Activated naive CD4-positive, alpha-beta T cell (primary cell): Measurements from ENCODE around the gene FAM78A.

ENCODE experiments used
- DNase-seq, 4 experiments: peaks; one replicate each; lab custom pipeline; 2025; lab: John Stamatoyannopoulos, UW

Gene FAM78A

GRCh38 chr9:131302244-131303075, 26.1 kb upstream of the FAM78A start:
- no peak for DNase-seq

- no peak for DNase-seq
Observed at GRCh38 chr9:131300444-131300843, 24.1 kb upstream of the FAM78A start.

DNA sequence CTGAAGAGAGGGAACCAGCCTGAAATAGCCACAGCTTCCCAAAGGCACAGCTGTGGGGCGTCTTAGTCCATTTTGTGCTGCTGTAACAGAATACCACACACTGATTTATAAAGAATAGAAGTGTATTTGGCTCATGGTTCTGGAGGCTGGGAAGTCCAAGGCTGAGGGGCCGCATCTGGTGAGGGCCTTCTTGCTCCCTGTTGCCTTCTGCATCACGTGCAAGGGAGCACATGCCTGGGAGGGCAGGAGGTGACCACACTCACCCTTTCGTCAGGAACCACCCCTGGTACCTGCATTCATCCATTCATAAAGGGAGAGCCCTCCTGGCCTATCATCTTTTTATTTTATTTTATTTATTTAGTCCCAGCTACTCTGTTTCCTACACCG, 23.6 kb upstream of the FAM78A start:
- DNase-seq, result no peak

GRCh38 chr9:131299346-131299960, 23.1 kb upstream of the FAM78A start:
- no peak for DNase-seq

DNA sequence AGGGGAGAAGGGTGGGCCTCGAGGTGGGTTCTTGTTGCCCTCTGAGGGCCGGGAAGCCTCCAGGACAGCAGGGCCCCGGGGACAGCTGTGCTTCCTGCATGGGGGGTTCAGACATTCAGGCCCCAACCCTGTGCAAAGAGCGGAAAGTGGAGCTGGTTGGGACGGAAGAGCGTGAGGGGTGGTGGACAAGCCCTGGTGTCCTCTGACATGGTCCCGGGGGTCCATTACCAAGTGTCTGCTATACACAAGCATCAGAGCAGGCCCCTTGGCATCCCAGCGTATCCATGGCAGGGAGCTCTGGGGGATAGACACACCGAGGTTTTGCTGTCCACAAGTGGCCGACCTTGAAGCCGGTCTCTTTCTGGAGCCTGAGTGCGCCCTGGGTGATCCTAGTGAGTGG, 22.5 kb upstream of the FAM78A start:
- DNase-seq, result no peak

- no peak for DNase-seq
Observed at GRCh38 chr9:131298341-131298740, 22.0 kb upstream of the FAM78A start.

DNA sequence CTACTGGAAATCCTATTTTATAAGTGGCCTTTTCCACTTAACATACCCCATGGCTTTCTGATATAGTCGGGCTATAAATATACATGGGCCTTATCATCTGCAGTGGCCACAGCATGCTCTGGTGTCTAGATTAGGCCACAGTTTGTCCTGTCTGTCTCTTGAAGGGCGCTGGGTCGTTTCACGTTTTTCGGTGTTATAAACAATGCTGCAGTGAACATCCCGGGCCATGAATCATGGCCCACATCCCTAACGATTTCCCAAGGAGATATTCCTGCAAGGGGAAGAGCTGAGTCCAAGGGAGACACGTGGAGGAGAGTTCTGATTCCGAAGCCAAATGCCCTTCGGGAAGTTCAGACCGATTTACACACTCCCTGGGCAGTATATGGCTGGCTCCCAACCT, 21.6 kb upstream of the FAM78A start:
- DNase-seq, result no peak

GRCh38 chr9:131296906-131297500, 20.7 kb upstream of the FAM78A start:
- no peak for DNase-seq

- no peak for DNase-seq
Observed at GRCh38 chr9:131296460-131296859, 20.1 kb upstream of the FAM78A start.

- DNase-seq, result no peak
Observed at GRCh38 chr9:131292937-131293336, 16.6 kb upstream of the FAM78A start.

DNA sequence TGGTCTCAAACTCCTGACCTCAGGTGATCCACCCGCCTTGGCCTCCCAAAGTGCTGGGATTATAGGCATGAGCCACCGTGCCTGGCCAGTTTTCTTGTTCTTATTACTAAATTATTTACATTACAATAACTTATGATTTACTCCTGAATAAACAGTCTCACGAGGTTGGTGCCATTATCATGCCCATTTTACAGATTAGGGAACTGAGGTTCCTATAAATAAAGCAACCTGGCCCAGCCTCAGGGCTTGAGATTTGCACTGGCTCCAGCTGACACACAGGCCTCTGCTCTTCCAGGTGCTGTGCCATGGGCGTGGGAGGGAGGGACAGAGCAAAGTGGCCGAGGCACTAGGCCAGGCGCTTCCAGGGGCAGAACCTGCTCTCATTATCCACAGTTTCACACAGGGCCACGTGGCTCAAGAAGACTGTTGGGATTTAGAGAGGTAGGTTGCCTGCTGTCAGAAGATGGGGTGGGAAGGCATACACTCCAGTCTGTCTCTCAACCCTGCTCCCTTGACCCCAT, 15.5 kb upstream of the FAM78A start:
- DNase-seq, result no peak

DNA sequence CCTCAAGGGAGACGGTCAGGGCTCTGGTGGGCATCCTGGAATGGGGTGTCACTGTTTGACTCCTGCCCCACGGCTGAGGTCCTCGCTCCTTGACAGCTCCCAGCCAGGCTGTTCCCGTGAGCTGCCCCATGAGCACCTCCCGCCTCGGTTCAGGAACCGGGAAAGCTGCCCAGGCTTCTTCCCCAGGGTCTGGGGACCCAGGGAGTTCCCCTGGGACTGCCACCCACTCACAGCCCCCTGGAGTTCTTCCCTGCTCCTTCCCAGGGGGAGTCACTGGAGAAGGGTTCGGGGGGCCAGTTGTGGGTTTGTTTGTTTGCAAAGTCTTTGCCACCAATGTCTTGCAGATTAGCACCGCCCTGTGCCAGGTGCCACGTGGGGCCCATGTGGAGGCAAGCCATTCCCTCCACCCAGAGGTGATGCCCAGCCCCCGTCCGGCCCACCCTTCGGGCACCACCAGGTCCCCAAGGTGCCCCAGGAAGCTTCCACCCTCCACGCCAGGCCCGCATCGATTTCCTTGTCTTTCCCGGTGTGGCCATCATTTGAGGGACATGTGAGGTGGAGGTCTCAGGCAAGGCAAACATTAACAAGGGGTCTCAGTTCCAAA, 14.6 kb upstream of the FAM78A start:
- no peak for DNase-seq

DNA sequence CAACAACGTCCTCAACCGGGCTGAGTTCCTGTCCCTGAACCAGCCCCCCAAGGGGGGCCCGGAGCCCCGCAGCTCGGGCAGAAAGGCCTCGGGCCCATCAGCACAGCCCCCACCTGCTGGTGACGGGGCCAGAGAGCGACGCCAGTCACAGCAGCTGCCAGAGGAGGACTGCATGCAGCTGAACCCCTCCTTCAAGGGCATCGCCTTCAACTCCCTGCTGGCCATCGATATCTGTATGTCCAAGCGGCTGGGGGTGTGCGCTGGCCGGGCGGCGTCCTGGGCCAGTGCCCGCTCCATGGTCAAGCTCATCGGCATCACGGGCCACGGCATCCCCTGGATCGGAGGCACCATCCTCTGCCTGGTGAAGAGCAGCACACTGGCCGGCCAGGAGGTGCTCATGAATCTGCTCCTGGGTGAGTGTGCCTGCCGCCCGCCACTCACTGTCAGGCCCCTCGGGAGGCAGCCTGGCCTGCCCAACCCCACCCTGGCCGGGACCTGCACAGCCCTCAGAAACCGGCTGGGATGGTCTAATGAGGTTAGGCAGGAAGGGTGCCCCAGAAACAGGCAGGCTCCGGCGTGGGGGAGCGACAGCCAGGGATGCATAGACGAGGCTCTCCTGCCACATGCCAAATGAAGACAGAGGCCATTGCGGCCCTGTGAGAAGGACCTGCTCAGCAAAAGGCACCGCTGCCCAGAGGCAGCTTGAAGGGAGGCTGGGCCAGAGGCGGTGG, 13.9 kb upstream of the FAM78A start:
- no peak for DNase-seq

GRCh38 chr9:131289301-131290035, 13.2 kb upstream of the FAM78A start, which contains the start of gene PLPP7:
TSS of gene PLPP7 (plus strand) at chr9:131289723. CDS start at chr9:131289998, 275 bp downstream.
- no peak for DNase-seq

GRCh38 chr9:131288217-131288616, 11.9 kb upstream of the FAM78A start:
- no peak for DNase-seq

DNA sequence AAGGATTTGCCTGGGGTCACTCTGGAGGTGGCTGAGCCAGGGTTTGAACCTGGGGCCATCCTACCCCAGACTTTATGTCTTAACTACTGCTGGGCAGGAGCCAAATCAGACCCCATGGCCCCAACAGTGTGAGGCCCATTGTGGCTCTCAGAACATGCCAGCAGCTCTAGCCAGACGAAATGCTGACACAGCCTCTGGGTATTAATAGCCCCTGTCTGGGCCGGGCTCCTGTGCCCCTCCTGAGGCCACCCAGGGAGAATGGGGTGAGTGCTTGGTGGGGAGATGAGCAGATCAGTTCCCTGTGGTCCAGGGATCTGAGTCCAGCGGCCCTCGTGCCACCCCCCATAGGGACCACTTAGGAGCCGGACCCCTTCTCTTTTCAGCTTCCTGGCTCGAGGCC, 11.0 kb upstream of the FAM78A start:
- no peak for DNase-seq

DNA sequence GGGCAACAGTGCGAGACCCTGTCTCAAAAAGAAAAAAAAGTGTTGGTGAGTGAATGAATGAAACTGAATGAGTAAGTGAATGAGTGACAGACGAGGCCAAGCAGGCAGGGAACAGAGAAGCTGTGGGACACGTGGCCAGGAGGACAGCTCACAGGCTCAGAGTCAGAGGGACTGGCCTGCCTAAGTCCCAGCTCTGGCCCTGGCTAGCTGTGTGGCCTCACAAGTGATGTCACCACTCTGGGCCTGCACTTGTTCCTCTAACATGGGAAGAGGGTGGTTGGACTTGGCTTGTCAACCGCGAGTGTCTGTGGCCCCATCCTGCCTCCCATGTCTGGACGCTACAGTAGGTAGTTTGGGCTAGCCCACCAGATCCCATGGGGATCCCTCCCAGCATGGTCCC, 8.5 kb upstream of the FAM78A start:
- no peak for DNase-seq

DNA sequence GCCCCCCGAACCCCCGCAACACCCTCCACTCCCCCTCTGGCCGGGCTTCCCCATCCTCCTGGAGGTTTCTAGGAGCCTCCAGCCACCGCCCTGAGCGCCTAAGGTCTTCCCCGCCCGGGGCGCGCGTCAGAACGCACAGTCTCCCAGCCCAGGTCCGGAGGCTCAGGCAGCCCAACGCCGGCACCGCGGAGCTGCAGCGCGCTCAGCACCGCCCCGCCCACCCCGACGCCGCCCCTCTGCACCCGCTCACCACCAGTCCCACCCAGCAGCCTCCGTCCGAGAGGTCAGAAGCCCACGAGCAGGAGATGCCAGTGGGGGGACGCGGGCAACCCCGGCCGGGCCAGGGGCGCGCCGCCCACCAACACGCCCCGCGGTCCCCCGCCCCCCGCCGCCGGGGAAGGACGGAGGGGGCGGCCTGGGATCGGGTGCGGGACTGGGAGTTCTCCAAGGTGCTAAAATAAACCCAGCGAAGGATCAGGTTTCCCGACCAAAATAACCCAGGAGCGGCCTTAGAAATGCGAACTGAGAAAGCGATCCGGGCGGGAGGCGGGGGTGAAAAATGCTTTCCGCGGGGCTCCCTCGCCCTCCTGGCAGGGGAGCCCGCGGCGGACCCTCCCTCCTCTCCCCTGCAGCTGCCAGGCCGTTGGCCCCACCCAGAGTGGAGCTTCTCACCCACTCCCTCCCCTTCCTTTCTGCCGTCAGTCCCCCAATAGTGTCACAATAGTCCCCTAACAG, 6.5 kb upstream of the FAM78A start:
- peak in 1 of 4 experiments; percentile 16 for DNase-seq

DNA sequence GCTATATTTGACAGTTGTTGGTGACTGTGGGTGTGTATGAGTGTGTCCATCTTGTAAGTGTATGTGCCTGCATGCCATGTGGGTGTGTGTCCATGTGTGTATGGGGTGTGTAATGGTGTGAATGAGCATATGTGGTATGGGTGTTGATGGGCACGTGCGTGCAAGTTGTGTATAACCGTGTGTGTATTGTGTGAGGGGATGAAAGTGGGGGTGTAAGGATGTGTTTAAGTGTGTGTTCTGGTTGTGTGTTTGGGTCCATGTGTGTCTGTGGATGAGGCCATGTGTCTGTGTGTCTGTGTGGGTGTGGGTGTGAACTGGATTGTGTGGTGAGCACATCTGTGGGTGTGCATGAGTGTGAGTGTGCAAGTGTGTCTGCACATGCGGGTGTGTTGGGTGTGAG, 5.9 kb upstream of the FAM78A start:
- no peak for DNase-seq
